ENCODE data around the gene PRLR.

Gene PRLR

DNA sequence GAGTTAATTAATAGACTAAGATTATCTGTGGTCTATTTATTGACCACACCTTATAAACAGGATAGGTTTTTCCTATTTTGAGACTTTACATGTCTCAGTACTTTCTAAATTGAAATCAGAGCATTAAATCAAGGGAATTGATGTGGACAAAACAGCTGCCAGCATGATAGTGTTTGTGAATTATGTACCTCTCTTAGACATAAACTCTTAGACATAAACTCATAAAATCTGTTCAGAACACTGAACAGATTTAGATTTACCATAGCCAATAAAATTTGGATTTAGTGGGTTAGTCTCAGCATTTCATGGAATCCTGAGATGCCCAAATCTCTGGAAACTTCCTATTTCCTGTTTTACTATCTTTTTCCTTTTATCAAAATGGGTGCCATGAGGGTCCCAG is 171.0 kb downstream of the PRLR start:
- Histone ChIP-seq H3K4me2 (ENCODE audit: low read length) (no peak overlapping the region), H4K20me1 (ENCODE audit: control insufficient read depth, insufficient read depth, low read depth, low read length) (no peaks in the 10 kb centered on the region), H3K27ac (ENCODE audit: low read depth, low read length) (no peak overlapping the region), H3K9me3 (ENCODE audit: control insufficient read depth, insufficient read depth, low read length) (no peaks in the 10 kb centered on the region), H3K4me3 (ENCODE audit: low read length) (no peak overlapping the region), H3K36me3 (ENCODE audit: control insufficient read depth, low read length) (no peaks in the 10 kb centered on the region), H3K4me1 (ENCODE audit: control insufficient read depth, low read length) (no peaks in the 10 kb centered on the region), H3K79me2 (ENCODE audit: control insufficient read depth, low read length) (no peaks in the 10 kb centered on the region), H3F3A (ENCODE audit: control insufficient read depth, insufficient read depth) (no peaks in the 10 kb centered on the region), H3K9me2 (replicated peaks; ENCODE audit: control insufficient read depth, low read length) (no peaks in the 10 kb centered on the region), H3K27me3 (ENCODE audit: control insufficient read depth, low read length) (no peaks in the 10 kb centered on the region)
- TF ChIP-seq, protein P1, sequence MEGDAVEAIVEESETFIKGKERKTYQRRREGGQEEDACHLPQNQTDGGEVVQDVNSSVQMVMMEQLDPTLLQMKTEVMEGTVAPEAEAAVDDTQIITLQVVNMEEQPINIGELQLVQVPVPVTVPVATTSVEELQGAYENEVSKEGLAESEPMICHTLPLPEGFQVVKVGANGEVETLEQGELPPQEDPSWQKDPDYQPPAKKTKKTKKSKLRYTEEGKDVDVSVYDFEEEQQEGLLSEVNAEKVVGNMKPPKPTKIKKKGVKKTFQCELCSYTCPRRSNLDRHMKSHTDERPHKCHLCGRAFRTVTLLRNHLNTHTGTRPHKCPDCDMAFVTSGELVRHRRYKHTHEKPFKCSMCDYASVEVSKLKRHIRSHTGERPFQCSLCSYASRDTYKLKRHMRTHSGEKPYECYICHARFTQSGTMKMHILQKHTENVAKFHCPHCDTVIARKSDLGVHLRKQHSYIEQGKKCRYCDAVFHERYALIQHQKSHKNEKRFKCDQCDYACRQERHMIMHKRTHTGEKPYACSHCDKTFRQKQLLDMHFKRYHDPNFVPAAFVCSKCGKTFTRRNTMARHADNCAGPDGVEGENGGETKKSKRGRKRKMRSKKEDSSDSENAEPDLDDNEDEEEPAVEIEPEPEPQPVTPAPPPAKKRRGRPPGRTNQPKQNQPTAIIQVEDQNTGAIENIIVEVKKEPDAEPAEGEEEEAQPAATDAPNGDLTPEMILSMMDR (IDR thresholded peaks at IDR 0.05; ENCODE audit: low read depth, low read length, poor library complexity, severe bottlenecking): no peak
- TF ChIP-seq EZH2phosphoT487 (IDR thresholded peaks at IDR 0.05; ENCODE audit: borderline replicate concordance, low read length): no peak

DNA sequence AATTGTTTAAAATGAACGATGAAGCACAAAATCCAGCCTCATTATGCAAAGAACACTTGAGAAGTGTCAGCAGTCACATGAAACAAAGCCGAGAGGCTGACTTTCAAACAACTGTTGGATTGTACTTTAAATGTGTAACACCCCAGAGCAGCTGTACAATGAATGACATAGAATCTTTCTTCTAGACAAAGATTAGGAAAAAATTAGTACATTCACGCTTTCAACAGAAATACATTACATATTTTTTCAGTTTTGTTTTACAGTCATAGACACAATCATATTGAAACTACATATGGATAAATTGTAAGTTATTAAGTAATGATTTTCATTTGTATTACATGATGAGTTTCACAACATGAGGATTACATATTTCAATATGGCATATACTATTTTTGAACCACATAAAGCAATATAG is 171.9 kb downstream of the PRLR start:
- Histone ChIP-seq H3K79me2 (ENCODE audit: control insufficient read depth, low read length) (no peaks in the 10 kb centered on the region), H3K4me2 (ENCODE audit: low read length) (no peak overlapping the region), H3K4me3 (ENCODE audit: low read length) (no peak overlapping the region), H3K4me1 (ENCODE audit: control insufficient read depth, low read length) (no peaks in the 10 kb centered on the region), H3K27ac (ENCODE audit: low read depth, low read length) (no peak overlapping the region), H3K36me3 (ENCODE audit: control insufficient read depth, low read length) (no peaks in the 10 kb centered on the region), H3K27me3 (ENCODE audit: control insufficient read depth, low read length) (no peaks in the 10 kb centered on the region), H3F3A (ENCODE audit: control insufficient read depth, insufficient read depth) (no peaks in the 10 kb centered on the region), H3K9me2 (replicated peaks; ENCODE audit: control insufficient read depth, low read length) (no peaks in the 10 kb centered on the region), H3K9me3 (ENCODE audit: control insufficient read depth, insufficient read depth, low read length) (no peaks in the 10 kb centered on the region), H4K20me1 (ENCODE audit: control insufficient read depth, insufficient read depth, low read depth, low read length) (no peaks in the 10 kb centered on the region)
- TF ChIP-seq EZH2phosphoT487 (IDR thresholded peaks at IDR 0.05; ENCODE audit: borderline replicate concordance, low read length): no peak
- TF ChIP-seq, protein P1 (IDR thresholded peaks at IDR 0.05; ENCODE audit: low read depth, low read length, poor library complexity, severe bottlenecking): no peak

DNA sequence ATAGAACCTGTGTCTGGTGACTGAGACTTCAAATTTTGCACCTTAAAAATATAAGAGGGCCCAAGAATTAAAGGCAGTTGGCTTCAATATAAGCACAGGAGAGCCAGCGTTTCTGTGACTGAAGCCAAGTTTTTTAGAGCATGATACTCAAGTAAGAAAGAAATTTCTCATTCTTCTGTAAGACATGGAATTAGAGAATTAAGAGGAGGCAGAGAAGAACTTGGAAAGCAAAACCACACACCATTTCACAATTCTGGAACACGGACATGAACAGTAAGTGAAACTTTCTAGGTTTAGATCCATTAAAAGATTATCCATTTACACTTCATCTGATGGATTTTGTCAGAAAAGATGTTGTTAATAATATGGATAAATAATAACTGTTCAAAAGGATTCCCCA is 173.6 kb downstream of the PRLR start:
- H3K36me3 ChIP-seq (ENCODE audit: control insufficient read depth, low read length): no peaks in the 10 kb centered on the region
- TF ChIP-seq, protein P1 (IDR thresholded peaks at IDR 0.05; ENCODE audit: low read depth, low read length, poor library complexity, severe bottlenecking): no peak
- TF ChIP-seq EZH2phosphoT487 (IDR thresholded peaks at IDR 0.05; ENCODE audit: borderline replicate concordance, low read length): no peak
- no peaks in the 10 kb centered on the region for H4K20me1 ChIP-seq (ENCODE audit: control insufficient read depth, insufficient read depth, low read depth, low read length)
- H3K27ac ChIP-seq (ENCODE audit: low read depth, low read length): no peak overlapping the region
- H3K4me1 ChIP-seq (ENCODE audit: control insufficient read depth, low read length): no peaks in the 10 kb centered on the region
- no peaks in the 10 kb centered on the region for H3F3A ChIP-seq (ENCODE audit: control insufficient read depth, insufficient read depth)
- no peaks in the 10 kb centered on the region for H3K27me3 ChIP-seq (ENCODE audit: control insufficient read depth, low read length)
- H3K9me2 ChIP-seq (replicated peaks; ENCODE audit: control insufficient read depth, low read length): no peaks in the 10 kb centered on the region
- H3K4me2 ChIP-seq (ENCODE audit: low read length): no peak overlapping the region
- no peaks in the 10 kb centered on the region for H3K9me3 ChIP-seq (ENCODE audit: control insufficient read depth, insufficient read depth, low read length)
- no peak overlapping the region for H3K4me3 ChIP-seq (ENCODE audit: low read length)
- H3K79me2 ChIP-seq (ENCODE audit: control insufficient read depth, low read length): no peaks in the 10 kb centered on the region

- Histone ChIP-seq H3K4me1 (ENCODE audit: control insufficient read depth, low read length) (no peaks in the 10 kb centered on the region), H3F3A (ENCODE audit: control insufficient read depth, insufficient read depth) (no peaks in the 10 kb centered on the region), H3K79me2 (ENCODE audit: control insufficient read depth, low read length) (no peaks in the 10 kb centered on the region), H3K4me3 (ENCODE audit: low read length) (no peak overlapping the region), H3K36me3 (ENCODE audit: control insufficient read depth, low read length) (no peaks in the 10 kb centered on the region), H3K27me3 (ENCODE audit: control insufficient read depth, low read length) (no peaks in the 10 kb centered on the region), H3K27ac (ENCODE audit: low read depth, low read length) (no peak overlapping the region), H3K9me3 (ENCODE audit: control insufficient read depth, insufficient read depth, low read length) (no peaks in the 10 kb centered on the region), H3K9me2 (replicated peaks; ENCODE audit: control insufficient read depth, low read length) (no peaks in the 10 kb centered on the region), H3K4me2 (ENCODE audit: low read length) (no peak overlapping the region), H4K20me1 (ENCODE audit: control insufficient read depth, insufficient read depth, low read depth, low read length) (no peaks in the 10 kb centered on the region)
- TF ChIP-seq EZH2phosphoT487 (IDR thresholded peaks at IDR 0.05; ENCODE audit: borderline replicate concordance, low read length): no peak
- TF ChIP-seq, protein P1 (IDR thresholded peaks at IDR 0.05; ENCODE audit: low read depth, low read length, poor library complexity, severe bottlenecking): no peak
Observed at GRCh38 chr5:35052838-35053237, 177.4 kb downstream of the PRLR start.

All from DOHH2 (cell line).